Neuronal stem cell (in vitro differentiated cells): Measurements from ENCODE around the gene STX16.

Experiments used
- DNase-seq: peaks from one replicate; pipeline ENCODE4 v3.0.0-alpha.2; 2013; ENCODE audit warnings: low spot score
- H2AFZ ChIP-seq: one replicate; pipeline ENCODE4 v1.6.1; 2013; ENCODE audit warnings: mild to moderate bottlenecking, low read length, inconsistent platforms
- H2AK5ac ChIP-seq: 2 replicates; pipeline ENCODE4 v1.6.1; 2013; ENCODE audit warnings: low read depth, mild to moderate bottlenecking, inconsistent platforms, low read length, moderate library complexity, mixed read lengths
- H2BK120ac ChIP-seq: 2 replicates; pipeline ENCODE4 v1.6.1; 2013; ENCODE audit warnings: low read depth, mild to moderate bottlenecking, inconsistent platforms, low read length, moderate library complexity, mixed read lengths
- H2BK12ac ChIP-seq: one replicate; pipeline ENCODE4 v1.6.1; 2013; ENCODE audit warnings: low read length, inconsistent platforms
- H2BK15ac ChIP-seq: 2 replicates; pipeline ENCODE4 v1.6.1; 2013; ENCODE audit warnings: mild to moderate bottlenecking, low read length, inconsistent platforms, mixed read lengths
- H2BK5ac ChIP-seq: one replicate; pipeline ENCODE4 v1.6.1; 2013; ENCODE audit warnings: inconsistent platforms, mild to moderate bottlenecking, low read length, moderate library complexity
- H3K14ac ChIP-seq: one replicate; pipeline ENCODE4 v1.6.1; 2013; ENCODE audit warnings: low read length, inconsistent platforms
- H3K18ac ChIP-seq: 2 replicates; pipeline ENCODE4 v1.6.1; 2013; ENCODE audit warnings: low read length, inconsistent platforms
- H3K23ac ChIP-seq: 2 replicates; pipeline ENCODE4 v1.6.1; 2013; ENCODE audit warnings: low read depth, mild to moderate bottlenecking, mixed read lengths, low read length, inconsistent platforms; ENCODE audit not compliant: poor library complexity
- H3K27ac ChIP-seq: replicated peaks from 3 replicates; pipeline ENCODE4 v1.5.1; 2013; ENCODE audit warnings: low read length, inconsistent platforms
- H3K27me3 ChIP-seq, 3 experiments: 2 replicates each; pipeline ENCODE4 v1.6.1; 2013; ENCODE audit warnings: low read length in 3 of 3, mild to moderate bottlenecking in 2 of 3, inconsistent platforms in 1 of 3, low read depth in 1 of 3, mixed read lengths in 1 of 3, moderate library complexity in 1 of 3; ENCODE audit not compliant: control insufficient read depth in 3 of 3, insufficient read depth in 3 of 3
- H3K36me3 ChIP-seq, 2 donors: replicated peaks in 1 of 2; 2 replicates each; pipeline ENCODE4 v1.6.1; 2013; ENCODE audit warnings: low read length in 2 of 2; ENCODE audit not compliant: control insufficient read depth in 2 of 2, insufficient read depth in 2 of 2
- H3K4ac ChIP-seq: 2 replicates; pipeline ENCODE4 v1.6.1; 2013; ENCODE audit warnings: inconsistent platforms, mild to moderate bottlenecking, low read length, moderate library complexity
- H3K4me1 ChIP-seq, 2 donors: 1 replicate in 1 of 2; 2 replicates in 1 of 2; pipeline ENCODE4 v1.6.1; 2013; ENCODE audit warnings: low read length in 2 of 2, low read depth in 1 of 2; ENCODE audit not compliant: control insufficient read depth in 2 of 2, insufficient read depth in 1 of 2
- H3K4me2 ChIP-seq: one replicate; pipeline ENCODE4 v1.6.1; 2013; ENCODE audit warnings: mild to moderate bottlenecking, low read length, inconsistent platforms; ENCODE audit not compliant: insufficient read depth, poor library complexity, severe bottlenecking
- H3K4me3 ChIP-seq, 2 donors: 2 replicates each; pipeline ENCODE4 v1.5.1; 2013; ENCODE audit warnings: low read length in 2 of 2, mild to moderate bottlenecking in 2 of 2, inconsistent platforms in 1 of 2, moderate library complexity in 1 of 2
- H3K79me1 ChIP-seq: one replicate; pipeline ENCODE4 v1.6.1; 2013; ENCODE audit warnings: low read depth, mild to moderate bottlenecking, inconsistent platforms, low read length, moderate library complexity
- H3K9ac ChIP-seq: one replicate; pipeline ENCODE4 v1.6.1; 2013; ENCODE audit warnings: mild to moderate bottlenecking, low read depth, low read length, inconsistent platforms; ENCODE audit not compliant: poor library complexity
- H3K9me3 ChIP-seq, 2 donors: replicated peaks in 1 of 2; 2 replicates each; pipeline versions ENCODE3 to v1.6.1; 2013; ENCODE audit warnings: low read length in 2 of 2, mild to moderate bottlenecking in 2 of 2, inconsistent platforms in 1 of 2, low read depth in 1 of 2, mixed read lengths in 1 of 2, moderate library complexity in 1 of 2; ENCODE audit not compliant: control insufficient read depth in 2 of 2, insufficient read depth in 1 of 2
- H4K8ac ChIP-seq: one replicate; pipeline ENCODE4 v1.6.1; 2013; ENCODE audit warnings: low read depth, mild to moderate bottlenecking, inconsistent platforms, low read length, moderate library complexity
- H4K91ac ChIP-seq: one replicate; pipeline ENCODE4 v1.6.1; 2013; ENCODE audit warnings: low read length, low read depth, mild to moderate bottlenecking, inconsistent platforms; ENCODE audit not compliant: poor library complexity
- WGBS, 2 donors: extraction: QIAGEN DNeasy Blood & Tissue Kit; methylation state at CpG; one replicate each; pipeline ENCODE4 v1.1.7; 2013; ENCODE audit warnings: missing lambda C conversion rate in 2 of 2, mixed read lengths in 1 of 2; ENCODE audit not compliant: insufficient read length in 2 of 2, insufficient replicate concordance in 1 of 2; ENCODE audit errors: extremely low coverage in 2 of 2; 5-methylcytosine and 5-hydroxymethylcytosine counted together

STX16 gene

DNA sequence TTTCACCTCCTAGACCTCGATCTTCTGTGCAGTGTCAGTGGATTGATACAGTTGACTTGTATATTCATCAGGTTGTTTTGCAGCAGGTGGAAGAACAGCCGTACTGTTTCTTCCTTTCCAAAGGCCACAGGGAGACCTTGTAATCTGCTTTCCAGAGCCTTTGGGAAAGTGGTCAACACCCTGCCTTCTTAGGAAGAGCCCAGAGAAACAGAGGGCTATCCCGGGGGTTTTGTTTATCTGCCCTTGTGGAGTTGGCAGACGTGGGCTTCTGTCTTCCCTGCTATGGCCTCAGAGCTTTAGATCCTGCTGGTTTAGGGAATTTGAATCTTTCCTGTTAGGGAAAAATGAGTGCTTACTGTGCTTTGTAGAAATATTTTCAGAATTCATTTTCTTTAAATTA, 19.6 kb downstream of the STX16 start:
- H2BK120ac ChIP-seq = no peak overlapping the region

DNA sequence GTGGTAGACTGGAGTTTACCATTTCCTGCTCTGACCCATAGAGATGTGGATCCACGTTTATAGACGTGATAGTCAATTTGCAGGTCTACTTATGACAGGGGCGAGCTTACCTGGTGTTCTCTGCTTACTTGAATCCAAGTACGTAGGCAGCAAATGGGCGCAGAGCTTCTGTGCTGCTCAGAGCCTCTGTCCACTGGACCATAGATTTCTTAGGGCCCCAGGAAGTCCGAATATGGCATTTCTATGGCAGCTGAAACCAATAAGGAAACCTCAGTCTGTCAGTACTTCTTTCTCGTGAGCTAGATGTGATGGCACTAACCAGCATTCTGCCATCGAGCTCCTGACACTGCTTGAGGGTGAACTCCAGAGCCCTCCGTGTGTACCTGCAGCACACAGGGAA, 22.0 kb downstream of the STX16 start:
- no peak overlapping the region for H4K8ac ChIP-seq
- H2BK15ac ChIP-seq = no peak overlapping the region
- no peak overlapping the region for H2BK120ac ChIP-seq
- no peak overlapping the region for H3K23ac ChIP-seq
- no peak overlapping the region for H3K4me3 ChIP-seq
- H2BK5ac ChIP-seq = no peak overlapping the region
- H3K4ac ChIP-seq = no peak overlapping the region
- peaks cover 2% of the 10 kb centered on the region for H3K79me1 ChIP-seq
- H3K36me3 ChIP-seq = peaks cover 17 to 91% of the 10 kb centered on the region in 2 donors
- no peak overlapping the region for H2AFZ ChIP-seq
- H3K4me1 ChIP-seq = peaks cover 0 to 7% of the 10 kb centered on the region in 2 donors
- DNase-seq = no peak
- H3K9ac ChIP-seq = no peak overlapping the region
- H3K27me3 ChIP-seq = no peaks in the 10 kb centered on the region
- H3K9me3 ChIP-seq = no peaks in the 10 kb centered on the region
- H2BK12ac ChIP-seq = no peak overlapping the region
- H3K4me2 ChIP-seq = no peak overlapping the region
- H3K27ac ChIP-seq = no peak overlapping the region
- no peak overlapping the region for H2AK5ac ChIP-seq
- H3K18ac ChIP-seq = no peak overlapping the region
- H3K14ac ChIP-seq = no peak overlapping the region
- no peak overlapping the region for H4K91ac ChIP-seq
- no CpG with 5 or more reads among the region's 9 CpGs for WGBS, 2 donors

More for the DNA sequence above, 19.6 kb downstream of the STX16 start:
- WGBS, 2 donors = no CpG with 5 or more reads among the region's 4 CpGs
- Histone ChIP-seq H2BK15ac (no peak overlapping the region), H2BK5ac (no peak overlapping the region), H3K9ac (no peak overlapping the region), H2BK12ac (no peak overlapping the region), H3K9me3 (no peaks in the 10 kb centered on the region), H3K4me1 (peaks cover 0 to 7% of the 10 kb centered on the region in 2 donors), H3K4ac (no peak overlapping the region), H3K36me3 (peaks cover 17 to 90% of the 10 kb centered on the region in 2 donors), H3K18ac (no peak overlapping the region), H2AFZ (no peak overlapping the region), H2AK5ac (no peak overlapping the region), H4K8ac (no peak overlapping the region), H3K14ac (no peak overlapping the region), H3K27ac (no peak overlapping the region), H3K4me3 (no peak overlapping the region), H3K79me1 (peaks cover 4% of the 10 kb centered on the region), H3K27me3 (peaks cover 0 to under 1% (median 0%) of the 10 kb centered on the region in 3 experiments), H3K23ac (no peak overlapping the region), H4K91ac (no peak overlapping the region), H3K4me2 (no peak overlapping the region)
- DNase-seq = no peak

DNA sequence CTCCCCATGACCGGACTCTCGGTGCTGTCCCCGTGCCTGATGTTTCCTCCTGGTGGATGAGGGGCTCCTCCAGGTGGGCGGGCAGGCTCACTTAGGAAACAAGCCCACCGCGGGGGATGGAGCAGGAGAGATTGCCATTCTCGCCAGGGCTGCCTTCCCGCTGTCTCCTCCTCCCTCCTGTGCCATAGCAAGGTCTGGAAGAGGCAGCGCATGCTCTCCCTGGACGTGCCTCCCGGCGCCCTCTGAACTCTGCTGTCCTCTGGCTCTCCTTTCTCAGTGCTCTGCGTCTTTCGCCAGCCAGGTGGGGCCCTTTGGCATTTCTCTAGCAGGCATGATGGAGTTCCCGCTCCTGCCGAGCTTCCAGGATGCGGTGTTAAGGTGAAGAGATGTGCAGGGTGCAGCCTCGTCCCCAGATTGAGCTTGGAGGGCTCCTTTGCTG, 24.1 kb downstream of the STX16 start:
- DNase-seq = no peak
- Histone ChIP-seq H2BK120ac (no peak overlapping the region), H3K4me1 (peaks cover 0 to 2% of the 10 kb centered on the region in 2 donors), H3K18ac (no peak overlapping the region), H3K27ac (no peak overlapping the region), H4K91ac (peak overlapping the region; percentile 44), H3K23ac (no peak overlapping the region), H2AFZ (no peak overlapping the region), H3K14ac (peak overlapping the region; percentile 65), H4K8ac (no peak overlapping the region), H2BK12ac (no peak overlapping the region), H3K79me1 (peaks cover 2% of the 10 kb centered on the region), H3K4ac (no peak overlapping the region), H2BK15ac (no peak overlapping the region), H3K4me3 (no peak overlapping the region), H3K36me3 (peaks cover 16 to 93% of the 10 kb centered on the region in 2 donors), H2BK5ac (no peak overlapping the region), H3K27me3 (no peaks in the 10 kb centered on the region), H3K9me3 (no peaks in the 10 kb centered on the region), H3K9ac (peak overlapping the region; percentile 54), H3K4me2 (no peak overlapping the region), H2AK5ac (no peak overlapping the region)
- no CpG with 5 or more reads among the region's 18 CpGs for WGBS, 2 donors

- H2BK5ac ChIP-seq = no peak overlapping the region
- H3K36me3 ChIP-seq = peaks cover 14 to 93% of the 10 kb centered on the region in 2 donors
- H2BK12ac ChIP-seq = no peak overlapping the region
- H3K9me3 ChIP-seq = no peaks in the 10 kb centered on the region
- H2BK15ac ChIP-seq = no peak overlapping the region
- H3K14ac ChIP-seq = no peak overlapping the region
- peaks cover 2% of the 10 kb centered on the region for H3K79me1 ChIP-seq
- H2BK120ac ChIP-seq = no peak overlapping the region
- H2AK5ac ChIP-seq = no peak overlapping the region
- no peak overlapping the region for H3K18ac ChIP-seq
- no peak overlapping the region for H4K8ac ChIP-seq
- no peak overlapping the region for H4K91ac ChIP-seq
- H3K23ac ChIP-seq = no peak overlapping the region
- H3K27me3 ChIP-seq = no peaks in the 10 kb centered on the region
- no peak overlapping the region for H3K4me3 ChIP-seq
- no peak overlapping the region for H3K4ac ChIP-seq
- WGBS, 2 donors = no CpG with 5 or more reads among the region's 17 CpGs
- DNase-seq = no peak
- H3K4me2 ChIP-seq = no peak overlapping the region
- H3K9ac ChIP-seq = peak overlapping the region; percentile 66
- no peaks in the 10 kb centered on the region for H3K4me1 ChIP-seq
- H3K27ac ChIP-seq = no peak overlapping the region
- H2AFZ ChIP-seq = no peak overlapping the region
Observed at GRCh38 chr20:58675641-58676040, 24.6 kb downstream of the STX16 start.
